ENCODE data around the gene SLCO2A1.

DNA sequence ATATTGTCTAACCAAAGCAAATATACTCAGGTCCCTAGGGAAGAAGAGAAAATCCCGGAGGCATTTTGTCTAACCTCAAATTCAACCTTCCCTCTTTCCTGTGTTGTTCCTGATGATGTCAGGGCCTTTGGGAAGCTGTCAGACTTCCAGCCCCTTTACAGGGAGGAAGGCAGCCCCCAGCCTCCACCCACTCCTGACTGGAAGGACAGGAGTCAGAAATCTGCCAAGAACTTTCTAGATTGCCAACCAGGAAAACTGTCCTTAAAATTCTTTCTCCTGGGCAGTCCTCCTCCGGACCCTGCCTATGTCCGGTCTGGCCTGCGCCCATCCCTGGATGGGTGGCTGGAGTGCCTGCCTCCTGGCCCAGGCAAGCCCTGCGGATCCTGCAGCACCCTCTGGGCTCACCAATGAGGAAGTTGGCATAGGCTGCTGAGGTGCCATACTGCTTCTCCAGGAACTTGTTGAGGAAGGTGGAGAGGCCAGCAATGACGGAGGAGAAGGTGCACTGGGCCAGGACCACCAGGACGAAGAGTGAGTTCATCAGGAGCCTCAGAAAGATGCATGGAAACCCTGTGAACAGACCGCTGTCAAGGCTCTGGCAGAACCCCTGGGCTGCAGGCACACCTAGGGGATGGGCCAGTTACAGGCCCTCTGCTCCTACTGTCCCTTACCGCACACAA is 81.5 kb downstream of the SLCO2A1 start:
- TF ChIP-seq, protein P1, sequence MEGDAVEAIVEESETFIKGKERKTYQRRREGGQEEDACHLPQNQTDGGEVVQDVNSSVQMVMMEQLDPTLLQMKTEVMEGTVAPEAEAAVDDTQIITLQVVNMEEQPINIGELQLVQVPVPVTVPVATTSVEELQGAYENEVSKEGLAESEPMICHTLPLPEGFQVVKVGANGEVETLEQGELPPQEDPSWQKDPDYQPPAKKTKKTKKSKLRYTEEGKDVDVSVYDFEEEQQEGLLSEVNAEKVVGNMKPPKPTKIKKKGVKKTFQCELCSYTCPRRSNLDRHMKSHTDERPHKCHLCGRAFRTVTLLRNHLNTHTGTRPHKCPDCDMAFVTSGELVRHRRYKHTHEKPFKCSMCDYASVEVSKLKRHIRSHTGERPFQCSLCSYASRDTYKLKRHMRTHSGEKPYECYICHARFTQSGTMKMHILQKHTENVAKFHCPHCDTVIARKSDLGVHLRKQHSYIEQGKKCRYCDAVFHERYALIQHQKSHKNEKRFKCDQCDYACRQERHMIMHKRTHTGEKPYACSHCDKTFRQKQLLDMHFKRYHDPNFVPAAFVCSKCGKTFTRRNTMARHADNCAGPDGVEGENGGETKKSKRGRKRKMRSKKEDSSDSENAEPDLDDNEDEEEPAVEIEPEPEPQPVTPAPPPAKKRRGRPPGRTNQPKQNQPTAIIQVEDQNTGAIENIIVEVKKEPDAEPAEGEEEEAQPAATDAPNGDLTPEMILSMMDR (IDR thresholded peaks at IDR 0.05), result no peak
- TF ChIP-seq POLR2A (IDR thresholded peaks at IDR 0.05), result no peak
